ENCODE measurements around the gene TADA2B. TPM values are rescaled to one million over a fixed set of nuclear protein-coding genes. Genes with fewer than 3 reads are reported as not detected.

TADA2B gene
- total and polyA plus RNA-seq, 10 of the 15 experiments (the other 5 are each of a cell fraction or from before 2014, with no cell fraction given): 0.66 to 12.0 (median 5.6) TPM

GRCh38 chr4:7019367-7019766, 23.8 kb upstream of the TADA2B start (continued):
- TF ChIP-seq ZBTB4 (CRISPR knock-in tag; IDR thresholded peaks at IDR 0.05) (no peak), ZBTB33 (IDR thresholded peaks at IDR 0.05) (no peak), SREBF2 (IDR thresholded peaks at IDR 0.05; ENCODE audit: low read length) (no peak), MYC (IDR thresholded peaks at IDR 0.05; ENCODE audit: insufficient read depth, insufficient read length, insufficient replicate concordance, low read length, severe bottlenecking) (no peak), REST (IDR thresholded peaks at IDR 0.05; ENCODE audit: low read depth, low read length) (no peak), JUNB (IDR thresholded peaks at IDR 0.05) (no peak), TCF12 (IDR thresholded peaks at IDR 0.05; ENCODE audit: low read depth, low read length) (no peak)

Measured in GM12878 (cell line).